Measurements from ENCODE around the gene RHBDD1.

Gene RHBDD1

GRCh38 chr2:226885769-226886435, 50.0 kb downstream of the RHBDD1 start:
- Histone ChIP-seq H2AK5ac (ENCODE audit: low read length) (no peak overlapping the region), H2BK12ac (ENCODE audit: low read length) (no peak overlapping the region), H3K79me2 (ENCODE audit: control insufficient read depth, insufficient read depth, low read length, poor library complexity) (no peaks in the 10 kb centered on the region), H3K18ac (ENCODE audit: low read length) (no peak overlapping the region), H3K27me3 (ENCODE audit: insufficient read depth, low read length) (no peaks in the 10 kb centered on the region), H3K9me3 (ENCODE audit: insufficient read depth, low read depth, low read length) (no peaks in the 10 kb centered on the region), H3K27ac (ENCODE audit: low read depth, low read length) (no peak overlapping the region), H3K4me1 (ENCODE audit: control insufficient read depth in 1 of 2, insufficient read depth in 2 of 2, low read length in 2 of 2) (peaks cover 2 to 9% of the 10 kb centered on the region in 2 experiments), H3K36me3 (ENCODE audit: control insufficient read depth in 1 of 2, insufficient read depth in 2 of 2, low read length in 2 of 2) (peaks cover 0 to 2% of the 10 kb centered on the region in 2 experiments), H3K4me2 (ENCODE audit: low read length) (no peak overlapping the region), H4K91ac (ENCODE audit: low read depth, low read length) (no peak overlapping the region), H3K9ac (ENCODE audit: low read length) (no peak overlapping the region), H4K12ac (ENCODE audit: low read depth, low read length) (no peak overlapping the region), H3K4ac (ENCODE audit: low read depth, low read length) (no peak overlapping the region), H3K79me1 (ENCODE audit: low read length) (no peaks in the 10 kb centered on the region), H2AFZ (ENCODE audit: insufficient read depth, low read length, poor library complexity) (no peak overlapping the region), H4K8ac (ENCODE audit: low read depth, low read length) (no peak overlapping the region), H3K4me3 (ENCODE audit: low read depth, low read length) (no peak overlapping the region), H2BK5ac (ENCODE audit: low read depth, low read length, poor library complexity) (no peak overlapping the region), H3K23ac (ENCODE audit: low read length) (no peak overlapping the region), H2BK120ac (ENCODE audit: insufficient read depth, low read length, poor library complexity) (no peak overlapping the region), H3K14ac (ENCODE audit: low read length) (no peak overlapping the region)
- WGBS (ENCODE audit: extremely low coverage, insufficient coverage, insufficient read length): no CpG with 5 or more reads among the region's 8 CpGs
- DNase-seq: peak in 1 of 2 donors; percentile 13

- no peak overlapping the region for H3K4me2 ChIP-seq (ENCODE audit: low read length)
- H3K9me3 ChIP-seq (ENCODE audit: insufficient read depth, low read depth, low read length): no peaks in the 10 kb centered on the region
- H2AK5ac ChIP-seq (ENCODE audit: low read length): no peak overlapping the region
- H4K8ac ChIP-seq (ENCODE audit: low read depth, low read length): no peak overlapping the region
- H2BK5ac ChIP-seq (ENCODE audit: low read depth, low read length, poor library complexity): no peak overlapping the region
- H3K4me3 ChIP-seq (ENCODE audit: low read depth, low read length): no peak overlapping the region
- no peak overlapping the region for H3K4ac ChIP-seq (ENCODE audit: low read depth, low read length)
- no peak overlapping the region for H4K12ac ChIP-seq (ENCODE audit: low read depth, low read length)
- H3K23ac ChIP-seq (ENCODE audit: low read length): no peak overlapping the region
- H3K36me3 ChIP-seq (ENCODE audit: control insufficient read depth in 1 of 2, insufficient read depth in 2 of 2, low read length in 2 of 2): no peaks in the 10 kb centered on the region
- no peak overlapping the region for H4K91ac ChIP-seq (ENCODE audit: low read depth, low read length)
- no peak overlapping the region for H3K9ac ChIP-seq (ENCODE audit: low read length)
- no peak overlapping the region for H2BK12ac ChIP-seq (ENCODE audit: low read length)
- no peak overlapping the region for H2BK120ac ChIP-seq (ENCODE audit: insufficient read depth, low read length, poor library complexity)
- WGBS (ENCODE audit: extremely low coverage, insufficient coverage, insufficient read length): no CpG with 5 or more reads among the region's 6 CpGs
- no peak overlapping the region for H3K18ac ChIP-seq (ENCODE audit: low read length)
- DNase-seq: peak; percentile 73 to 95
- H3K79me1 ChIP-seq (ENCODE audit: low read length): no peaks in the 10 kb centered on the region
- no peaks in the 10 kb centered on the region for H3K27me3 ChIP-seq (ENCODE audit: insufficient read depth, low read length)
- no peak overlapping the region for H3K27ac ChIP-seq (ENCODE audit: low read depth, low read length)
- H3K79me2 ChIP-seq (ENCODE audit: control insufficient read depth, insufficient read depth, low read length, poor library complexity): no peaks in the 10 kb centered on the region
- peaks cover 2 to 9% of the 10 kb centered on the region in 2 experiments for H3K4me1 ChIP-seq (ENCODE audit: control insufficient read depth in 1 of 2, insufficient read depth in 2 of 2, low read length in 2 of 2)
- no peak overlapping the region for H3K14ac ChIP-seq (ENCODE audit: low read length)
- no peak overlapping the region for H2AFZ ChIP-seq (ENCODE audit: insufficient read depth, low read length, poor library complexity)
These were observed 52.1 kb downstream of the RHBDD1 start for GRCh38 chr2:226887940-226888339.

DNA sequence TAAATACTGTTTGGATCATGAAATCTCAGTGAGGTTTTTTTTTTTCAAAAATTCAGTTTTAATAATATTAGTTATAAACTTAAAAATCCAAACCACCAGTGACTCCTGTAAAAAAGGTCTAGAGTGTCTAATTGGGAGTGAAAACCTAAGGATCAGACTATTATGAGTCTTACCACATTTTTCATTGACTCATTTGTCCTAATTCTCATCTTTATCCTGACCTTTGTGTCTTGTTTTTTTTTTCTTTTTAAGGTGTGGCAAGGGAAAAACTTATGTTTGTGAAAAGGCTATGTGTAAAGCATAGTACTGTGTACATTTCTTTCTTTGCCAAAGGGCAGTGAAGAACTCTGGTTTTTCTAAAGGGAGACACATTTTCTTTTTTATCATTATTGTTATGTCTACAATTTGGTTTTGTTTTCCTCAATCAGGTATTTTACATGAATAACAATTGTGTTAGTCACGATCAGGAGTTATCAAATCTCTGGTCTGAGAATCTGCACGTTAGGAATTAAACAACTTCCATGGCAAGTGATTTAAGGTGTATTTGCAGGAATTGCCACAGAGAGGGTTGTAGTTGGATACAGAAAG, 52.6 kb downstream of the RHBDD1 start:
- no peaks in the 10 kb centered on the region for H3K9me3 ChIP-seq (ENCODE audit: insufficient read depth, low read depth, low read length)
- no peak overlapping the region for H4K12ac ChIP-seq (ENCODE audit: low read depth, low read length)
- no peak overlapping the region for H3K18ac ChIP-seq (ENCODE audit: low read length)
- no peaks in the 10 kb centered on the region for H3K27me3 ChIP-seq (ENCODE audit: insufficient read depth, low read length)
- no peak overlapping the region for H4K91ac ChIP-seq (ENCODE audit: low read depth, low read length)
- H3K23ac ChIP-seq (ENCODE audit: low read length): no peak overlapping the region
- H3K4me1 ChIP-seq (ENCODE audit: control insufficient read depth in 1 of 2, insufficient read depth in 2 of 2, low read length in 2 of 2): peaks cover 2 to 9% of the 10 kb centered on the region in 2 experiments
- H3K9ac ChIP-seq (ENCODE audit: low read length): no peak overlapping the region
- peak in 1 of 2 donors; percentile 59 for DNase-seq
- no peak overlapping the region for H3K4me2 ChIP-seq (ENCODE audit: low read length)
- no peak overlapping the region for H2AFZ ChIP-seq (ENCODE audit: insufficient read depth, low read length, poor library complexity)
- no peaks in the 10 kb centered on the region for H3K79me1 ChIP-seq (ENCODE audit: low read length)
- H4K8ac ChIP-seq (ENCODE audit: low read depth, low read length): no peak overlapping the region
- no peak overlapping the region for H3K4ac ChIP-seq (ENCODE audit: low read depth, low read length)
- H2BK120ac ChIP-seq (ENCODE audit: insufficient read depth, low read length, poor library complexity): no peak overlapping the region
- H3K14ac ChIP-seq (ENCODE audit: low read length): no peak overlapping the region
- no peak overlapping the region for H2BK5ac ChIP-seq (ENCODE audit: low read depth, low read length, poor library complexity)
- no peak overlapping the region for H2BK12ac ChIP-seq (ENCODE audit: low read length)
- H3K36me3 ChIP-seq (ENCODE audit: control insufficient read depth in 1 of 2, insufficient read depth in 2 of 2, low read length in 2 of 2): no peaks in the 10 kb centered on the region
- no CpG with 5 or more reads among the region's 2 CpGs for WGBS (ENCODE audit: extremely low coverage, insufficient coverage, insufficient read length)
- H3K4me3 ChIP-seq (ENCODE audit: low read depth, low read length): no peak overlapping the region
- no peak overlapping the region for H3K27ac ChIP-seq (ENCODE audit: low read depth, low read length)
- no peaks in the 10 kb centered on the region for H3K79me2 ChIP-seq (ENCODE audit: control insufficient read depth, insufficient read depth, low read length, poor library complexity)
- no peak overlapping the region for H2AK5ac ChIP-seq (ENCODE audit: low read length)

DNA sequence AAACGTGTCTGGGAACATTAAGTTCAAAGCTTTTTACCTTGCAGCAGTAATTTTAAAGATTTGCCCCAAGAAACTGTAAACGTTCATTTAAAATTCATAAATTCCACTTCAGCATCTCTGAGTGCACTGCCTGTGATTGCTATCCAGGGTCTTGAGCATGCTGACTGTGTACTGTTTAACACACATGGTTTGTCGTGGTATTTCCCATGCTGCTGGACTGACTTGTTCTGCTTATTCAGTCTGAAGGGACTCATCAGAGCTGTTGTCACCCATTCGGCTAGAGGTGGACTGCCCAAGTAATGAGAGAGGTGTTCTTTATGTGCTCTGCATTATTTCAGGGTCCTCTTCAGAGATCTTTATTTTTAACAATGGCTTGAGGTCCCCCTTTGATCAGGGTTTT, 53.1 kb downstream of the RHBDD1 start:
- peaks cover 2 to 9% of the 10 kb centered on the region in 2 experiments for H3K4me1 ChIP-seq (ENCODE audit: control insufficient read depth in 1 of 2, insufficient read depth in 2 of 2, low read length in 2 of 2)
- no peak overlapping the region for H4K91ac ChIP-seq (ENCODE audit: low read depth, low read length)
- H3K18ac ChIP-seq (ENCODE audit: low read length): no peak overlapping the region
- no CpG with 5 or more reads among the region's 4 CpGs for WGBS (ENCODE audit: extremely low coverage, insufficient coverage, insufficient read length)
- H2BK120ac ChIP-seq (ENCODE audit: insufficient read depth, low read length, poor library complexity): no peak overlapping the region
- H3K79me2 ChIP-seq (ENCODE audit: control insufficient read depth, insufficient read depth, low read length, poor library complexity): no peaks in the 10 kb centered on the region
- no peak overlapping the region for H4K8ac ChIP-seq (ENCODE audit: low read depth, low read length)
- no peaks in the 10 kb centered on the region for H3K9me3 ChIP-seq (ENCODE audit: insufficient read depth, low read depth, low read length)
- H3K4ac ChIP-seq (ENCODE audit: low read depth, low read length): no peak overlapping the region
- no peak overlapping the region for H2AFZ ChIP-seq (ENCODE audit: insufficient read depth, low read length, poor library complexity)
- no peak overlapping the region for H2AK5ac ChIP-seq (ENCODE audit: low read length)
- no peak overlapping the region for H3K9ac ChIP-seq (ENCODE audit: low read length)
- no peaks in the 10 kb centered on the region for H3K36me3 ChIP-seq (ENCODE audit: control insufficient read depth in 1 of 2, insufficient read depth in 2 of 2, low read length in 2 of 2)
- no peak overlapping the region for H3K4me2 ChIP-seq (ENCODE audit: low read length)
- no peak overlapping the region for H2BK12ac ChIP-seq (ENCODE audit: low read length)
- H4K12ac ChIP-seq (ENCODE audit: low read depth, low read length): no peak overlapping the region
- H3K23ac ChIP-seq (ENCODE audit: low read length): no peak overlapping the region
- H3K14ac ChIP-seq (ENCODE audit: low read length): no peak overlapping the region
- no peak overlapping the region for H2BK5ac ChIP-seq (ENCODE audit: low read depth, low read length, poor library complexity)
- no peaks in the 10 kb centered on the region for H3K27me3 ChIP-seq (ENCODE audit: insufficient read depth, low read length)
- no peaks in the 10 kb centered on the region for H3K79me1 ChIP-seq (ENCODE audit: low read length)
- peak; percentile 46 to 56 for DNase-seq
- H3K27ac ChIP-seq (ENCODE audit: low read depth, low read length): no peak overlapping the region
- H3K4me3 ChIP-seq (ENCODE audit: low read depth, low read length): no peak overlapping the region
